SK-N-SH treated with all-trans-retinoic acid at 6 μM for 48 hours (cell line): Measurements from ENCODE around the gene ARHGAP28.

Experiments used
- CREB5 ChIP-seq: fragments of 250-450 bp; sonication (Bioruptor Pico); IDR thresholded peaks from 2 replicates; pipeline ENCODE4 v1.5.1; 2020; ENCODE audit warnings: low read depth, mild to moderate bottlenecking, moderate library complexity
- ESRRG ChIP-seq: fragments of 250-450 bp; sonication (Bioruptor Pico); IDR thresholded peaks from 2 replicates; pipeline ENCODE4 v1.6.1; 2021; ENCODE audit warnings: mild to moderate bottlenecking
- GLIS3 ChIP-seq: fragments of 250-450 bp; sonication (Bioruptor Pico); IDR thresholded peaks from 2 replicates; pipeline ENCODE4 v1.5.0; 2020; ENCODE audit warnings: mild to moderate bottlenecking, moderate library complexity
- PATZ1 ChIP-seq: fragments of 250-450 bp; sonication (Bioruptor Pico); IDR thresholded peaks from 2 replicates; pipeline ENCODE4 v1.8.0; 2020; ENCODE audit warnings: mild to moderate bottlenecking, moderate library complexity, borderline replicate concordance
- TOX ChIP-seq: fragments of 250-450 bp; sonication (Bioruptor Pico); IDR thresholded peaks from 2 replicates; pipeline ENCODE4 v1.8.0; 2021; ENCODE audit warnings: mild to moderate bottlenecking, moderate library complexity, borderline replicate concordance
- ZNF565 ChIP-seq: fragments of 450-650 bp; formaldehyde crosslinking; conservative IDR thresholded peaks from 2 replicates; pipeline ENCODE4 v1.5.0; 2020; ENCODE audit warnings: low read depth, mild to moderate bottlenecking, moderate library complexity

GRCh38 chr18:6733758-6734157, 4.2 kb downstream of the ARHGAP28 start:
- TF ChIP-seq PATZ1 (CRISPR knock-in tag) (no peak), TOX (CRISPR knock-in tag) (no peak), GLIS3 (CRISPR knock-in tag) (no peak), ZNF565 (no peak), ESRRG (CRISPR knock-in tag) (no peak), CREB5 (CRISPR knock-in tag) (no peak)
